ENCODE results near the gene ERLEC1.

DNA sequence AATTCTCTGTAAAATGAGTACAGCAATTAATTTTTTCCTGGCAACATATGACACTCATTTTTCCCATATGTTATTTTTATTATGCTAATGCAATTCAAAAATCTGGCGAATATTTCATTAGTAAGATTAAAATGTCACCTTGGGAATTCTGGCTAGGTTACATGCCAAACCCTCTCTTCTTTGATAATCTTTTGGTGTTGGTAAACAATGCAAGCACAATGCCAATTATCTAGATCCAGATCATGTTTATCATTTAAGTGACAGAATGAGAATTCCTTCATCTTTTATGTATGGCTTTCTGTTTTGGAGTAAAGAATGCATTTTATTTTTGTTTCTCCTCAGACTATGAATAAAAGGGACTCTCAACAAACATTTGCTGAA, 39.2 kb downstream of the ERLEC1 start:
- TF ChIP-seq EZH2phosphoT487 (IDR thresholded peaks at IDR 0.05; ENCODE audit: borderline replicate concordance) (no peak), CTCF (conservative IDR thresholded peaks at IDR 0.05; ENCODE audit: low read length) (no peak)

Measured in Loucy (cell line).